ENCODE data around the gene RRH. TPM values are rescaled to one million over a fixed set of nuclear protein-coding genes. Genes with fewer than 3 reads are reported as not detected.

RRH gene
- polyA plus RNA-seq, 12 donors: 0.15 to 1.2 (median 0.37) TPM; not detected in 2

DNA sequence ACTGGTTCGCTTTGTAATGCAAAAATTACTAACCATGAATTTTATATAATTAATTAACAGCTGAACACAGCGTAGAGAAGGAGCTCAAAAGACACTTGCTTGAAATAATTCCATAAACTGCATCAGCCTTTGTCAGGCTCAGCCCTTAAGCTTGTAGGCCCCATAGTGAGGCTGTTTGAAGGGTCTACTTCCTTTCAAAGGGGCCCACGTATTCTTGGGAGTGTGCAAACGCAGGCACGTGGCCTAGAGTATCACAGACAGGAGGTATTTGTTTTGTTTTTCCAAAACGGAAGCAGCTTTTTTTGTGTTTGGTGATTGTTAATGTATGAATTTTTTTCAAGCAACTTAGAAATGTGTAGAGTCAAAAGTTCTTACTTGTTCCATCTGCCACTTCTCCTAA lies 59.3 kb downstream of the RRH start:
- DNase-seq: no peak

DNA sequence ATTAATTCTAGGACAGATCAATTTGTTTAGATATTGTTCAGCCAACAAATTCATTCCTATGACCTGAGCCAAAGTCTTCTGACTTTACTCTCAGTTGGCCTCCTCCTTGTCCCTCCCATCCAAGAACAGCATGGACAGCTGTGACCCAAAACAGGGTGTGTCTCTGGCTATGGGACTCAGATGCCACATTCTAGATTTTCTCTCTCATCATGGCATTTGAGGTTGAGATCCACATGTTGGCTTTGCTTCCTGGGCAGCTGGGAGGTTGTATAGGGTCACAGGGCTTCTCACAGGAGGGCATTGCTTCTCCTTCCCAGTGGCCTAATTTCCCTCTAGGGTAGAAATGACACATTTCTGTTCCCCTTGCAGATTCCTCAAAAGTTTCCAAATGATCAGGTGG lies 62.3 kb downstream of the RRH start:
- DNase-seq: no peak

Other genes starting within 250 kb of the RRH start
- gene CASP6, start 124.5 kb upstream of the RRH start, polyA plus RNA-seq (ENCODE audit: insufficient read length in 12 of 12): 10 to 100 TPM in 11 of 12 donors, not detected in 1; 12.5 to 28.0 (median 18.9) TPM
- gene PLA2G12A, start 97.9 kb upstream of the RRH start, polyA plus RNA-seq (ENCODE audit: insufficient read length in 12 of 12): 10 to 100 TPM; 13.2 to 80.0 (median 19.4) TPM
- gene CFI, start 26.0 kb upstream of the RRH start, polyA plus RNA-seq (ENCODE audit: insufficient read length in 12 of 12): 10 to 100 TPM in 2 of 12 donors, 1 to 10 TPM in 9, not detected in 1; 4.9 to 12.2 (median 6.9) TPM
- gene GAR1, start 12.2 kb upstream of the RRH start, polyA plus RNA-seq (ENCODE audit: insufficient read length in 12 of 12): 10 to 100 TPM in 11 of 12 donors, not detected in 1; 22.2 to 43.4 (median 30.6) TPM
- gene LRIT3, start 20.1 kb downstream of the RRH start, polyA plus RNA-seq (ENCODE audit: insufficient read length in 12 of 12): under 1 TPM in 10 of 12 donors, not detected in 2; 0.08 to 0.75 (median 0.30) TPM
- gene EGF, start 84.9 kb downstream of the RRH start, polyA plus RNA-seq (ENCODE audit: insufficient read length in 12 of 12): 10 to 100 TPM in 5 of 12 donors, 1 to 10 TPM in 6, not detected in 1; 4.9 to 23.0 (median 10.0) TPM